ENCODE data around the gene TOR1AIP1.
"Not testable (repeated sequence)": the region's sequence is repeated elsewhere in the genome, so short reads cannot be mapped to it uniquely, and the experiment has no call there.

TOR1AIP1 gene

GRCh38 chr1:179941454-179941853 lies 59.4 kb downstream of the TOR1AIP1 start:
- no peak for DNase-seq

DNA sequence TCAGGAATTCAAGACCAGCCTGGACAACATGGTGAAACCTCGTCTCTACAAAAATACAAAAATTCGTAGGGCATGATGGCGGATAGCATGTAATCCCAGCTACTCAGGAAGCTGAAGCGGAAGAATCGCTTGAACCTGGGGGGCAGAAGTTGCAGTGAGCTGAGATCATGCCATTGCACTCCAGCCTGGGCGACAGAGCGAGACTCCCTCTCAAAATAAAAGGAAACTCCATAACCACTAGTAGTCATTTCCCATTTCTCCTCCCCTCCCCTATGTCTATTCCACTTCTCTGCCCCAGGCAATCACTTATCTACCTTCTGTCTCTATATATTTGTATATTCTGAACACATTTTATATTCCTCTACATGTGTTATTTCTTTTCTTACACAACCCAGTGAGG lies 68.6 kb downstream of the TOR1AIP1 start:
- no peak for DNase-seq

GRCh38 chr1:179951383-179952144 lies 69.5 kb downstream of the TOR1AIP1 start:
- no peak for DNase-seq

GRCh38 chr1:179952186-179952585 lies 70.1 kb downstream of the TOR1AIP1 start:
- no peak for DNase-seq

DNA sequence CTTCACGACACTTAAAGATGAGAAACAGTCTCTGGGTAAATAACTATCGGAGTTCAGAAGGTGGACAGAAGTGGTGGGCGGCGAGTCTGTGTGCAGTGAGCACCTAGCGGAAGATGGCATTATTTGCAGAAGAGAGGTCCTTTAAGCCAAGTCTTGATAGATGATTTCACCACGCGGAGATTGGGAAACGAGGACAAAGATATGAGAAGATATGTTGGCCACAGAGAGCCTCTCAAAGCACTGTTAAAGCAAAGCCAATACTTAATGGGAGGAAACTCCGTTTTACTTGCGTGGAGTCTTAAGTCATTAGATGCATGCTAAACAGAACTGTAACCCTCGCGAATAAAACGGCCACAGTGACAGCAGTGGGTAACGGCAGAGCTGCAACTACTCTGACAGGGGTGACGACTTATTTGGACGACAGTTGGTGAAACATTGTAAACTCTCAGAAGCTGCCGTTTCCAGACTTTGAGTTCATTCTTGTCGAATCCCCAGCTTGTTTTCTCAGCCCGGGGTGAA lies 71.9 kb downstream of the TOR1AIP1 start:
- DNase-seq: no peak

GRCh38 chr1:179954493-179955286 lies 72.6 kb downstream of the TOR1AIP1 start, which contains the start of gene CEP350:
Gene CEP350 (plus strand): TSS chr1:179954810. CDS start chr1:179986182, 31,372 bp downstream.
- peak; percentile 99 for DNase-seq

DNA sequence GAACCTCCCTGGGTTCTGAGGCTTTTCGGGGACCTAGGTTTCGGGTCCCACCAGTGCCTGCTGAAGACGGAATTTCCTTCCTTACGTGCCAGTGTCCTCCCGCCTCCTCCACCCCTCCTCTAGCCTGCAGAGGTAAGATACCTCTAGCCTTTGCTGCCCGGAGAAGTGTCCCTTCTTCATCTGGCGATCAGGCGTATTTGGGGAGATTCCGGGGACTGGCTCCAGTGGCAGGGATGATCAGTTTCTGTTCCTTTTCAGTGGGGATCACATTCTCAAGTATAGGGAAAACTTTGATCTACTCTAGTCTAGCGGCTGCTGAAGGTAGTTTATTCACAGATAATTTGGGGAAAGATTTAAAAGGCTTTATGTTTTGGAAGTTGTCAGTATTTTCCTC lies 73.2 kb downstream of the TOR1AIP1 start:
- DNase-seq: no peak

DNA sequence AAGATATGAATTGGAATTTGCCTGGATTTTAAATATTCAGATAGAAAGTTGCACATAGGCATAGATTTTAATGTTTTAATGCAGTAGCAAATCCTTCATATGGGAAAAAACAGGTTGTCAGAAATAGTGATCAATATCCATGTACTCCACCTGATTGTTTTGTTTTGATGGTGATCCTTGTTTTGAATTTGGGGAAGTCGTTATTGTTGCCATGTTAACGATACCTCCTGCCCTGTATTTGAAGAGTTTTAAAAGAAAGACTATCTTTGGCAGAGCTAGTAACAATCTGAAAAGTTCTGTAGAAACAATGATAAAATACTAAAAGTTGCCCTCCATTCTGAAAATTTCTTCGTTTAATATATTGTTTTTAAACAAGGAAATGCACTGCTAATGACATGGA lies 73.6 kb downstream of the TOR1AIP1 start:
- no peak for DNase-seq

DNA sequence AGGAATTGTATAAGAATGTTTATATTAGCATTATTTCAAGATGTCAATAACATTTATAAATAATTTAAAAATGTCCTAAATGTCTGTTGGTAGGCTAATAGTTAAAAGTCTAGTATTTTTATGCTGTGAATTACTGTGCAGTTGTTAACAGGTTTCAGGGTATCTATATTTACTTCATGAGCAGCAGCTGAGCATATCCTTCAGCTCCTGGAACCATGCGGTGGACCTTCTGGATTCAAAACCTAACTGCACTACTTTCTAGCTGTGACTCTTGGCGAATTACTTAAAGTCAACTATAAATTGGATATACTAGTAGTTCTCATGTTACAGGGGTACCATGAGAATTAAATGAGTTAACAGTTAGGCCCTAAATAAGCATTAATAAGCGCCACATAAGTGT lies 76.3 kb downstream of the TOR1AIP1 start:
- DNase-seq: no peak

DNA sequence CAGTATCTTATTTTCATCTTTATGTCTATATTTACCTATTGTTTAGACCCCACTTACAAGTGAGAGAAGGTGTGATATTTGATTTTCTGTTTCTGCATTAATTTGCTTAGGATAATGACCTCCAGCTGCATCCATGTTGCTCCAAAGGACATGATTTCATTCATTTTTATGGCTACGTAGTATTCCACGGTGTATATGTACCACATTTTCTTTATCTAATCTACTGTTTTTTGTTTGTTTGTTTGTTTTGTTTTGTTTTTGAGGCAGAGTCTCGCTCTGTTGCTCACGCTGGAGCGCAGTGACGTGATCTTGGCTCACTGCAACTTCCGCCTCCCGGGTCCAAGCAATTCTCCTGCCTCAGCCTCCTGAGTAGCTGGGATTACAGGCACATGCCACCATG lies 80.1 kb downstream of the TOR1AIP1 start:
- DNase-seq: not testable (repeated sequence)

DNA sequence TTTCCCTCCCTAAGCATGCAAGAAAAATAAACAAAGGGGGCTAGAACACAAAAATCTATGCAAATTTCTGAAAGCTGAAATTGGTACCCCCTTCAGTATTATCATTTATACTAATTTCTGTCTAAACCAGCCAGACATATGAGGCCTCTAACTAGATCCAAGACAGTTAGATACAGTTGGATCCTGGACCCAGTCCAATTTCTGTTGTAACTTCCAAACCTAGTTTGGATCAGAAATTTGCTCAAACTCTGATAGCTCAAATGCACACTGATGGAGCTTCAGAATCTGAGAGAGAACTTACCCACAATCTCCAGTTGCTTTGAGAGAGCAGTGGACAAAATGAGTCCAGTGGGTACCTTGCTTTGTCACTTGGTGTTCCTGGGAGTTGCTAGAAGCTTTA lies 84.5 kb downstream of the TOR1AIP1 start:
- no peak for DNase-seq

GRCh38 chr1:179968284-179968993 lies 86.4 kb downstream of the TOR1AIP1 start:
- DNase-seq: no peak

- no peak for DNase-seq
Measured at GRCh38 chr1:179968994-179969919, 87.2 kb downstream of the TOR1AIP1 start.
